Transverse colon (tissue), 4 donors: ENCODE data around the gene SLC34A1. TPM values are rescaled to one million over a fixed set of nuclear protein-coding genes. Genes with fewer than 3 reads are reported as not detected.

ENCODE experiments used
- DNase-seq: peaks from one replicate; pipeline ENCODE4 v3.0.0-alpha.2; 2019
- H3K27ac ChIP-seq, 4 donors: fragments of 200-600 bp; sonication (generic); 2 replicates each; pipeline ENCODE4 v1.5.1; 2016 to 2018; ENCODE audit warnings: inconsistent platforms in 4 of 4
- H3K27me3 ChIP-seq: fragments of 200-600 bp; sonication (generic); 2 replicates; pipeline ENCODE4 v1.5.1; 2017; ENCODE audit warnings: inconsistent platforms
- H3K36me3 ChIP-seq, 4 donors: fragments of 200-600 bp; sonication (generic); 2 replicates each; pipeline ENCODE4 v1.5.1; 2017 to 2019; ENCODE audit warnings: inconsistent platforms in 4 of 4
- H3K4me1 ChIP-seq, 4 donors: fragments of 200-600 bp; sonication (generic); 2 replicates each; pipeline ENCODE4 v1.5.1; 2017 to 2020; ENCODE audit warnings: inconsistent platforms in 4 of 4
- H3K4me3 ChIP-seq, 4 donors: fragments of 200-600 bp; sonication (generic); 1 replicate in 1 of 4; 2 replicates in 3 of 4; pipeline versions ENCODE4 v1.5.1 to v1.6.1; 2017 to 2019; ENCODE audit warnings: inconsistent platforms in 4 of 4
- H3K9me3 ChIP-seq, 2 donors: fragments of 200-600 bp; sonication (generic); 2 replicates each; pipeline ENCODE4 v1.5.1; 2017 to 2019; ENCODE audit warnings: inconsistent platforms in 2 of 2
- EP300 ChIP-seq: sonication (generic); formaldehyde crosslinking; IDR thresholded peaks from one replicate; pipeline ENCODE4 v1.6.1; 2017; ENCODE audit warnings: antibody characterized with exemption, low read depth
- POLR2A ChIP-seq: fragments of 450-650 bp; IDR thresholded peaks from one replicate; pipeline ENCODE4 v1.6.1; 2016; ENCODE audit warnings: antibody characterized with exemption, mild to moderate bottlenecking, moderate library complexity
- POLR2AphosphoS5 ChIP-seq, 3 donors: sonication (generic); formaldehyde crosslinking; IDR thresholded peaks; one replicate each; pipeline ENCODE4 v1.6.1; 2016; ENCODE audit warnings: antibody characterized with exemption in 3 of 3
- WGBS, 2 donors: methylation state at CpG; one replicate each; pipeline ENCODE4 v1.1.5; 2018; ENCODE audit warnings: low coverage in 1 of 2; 5-methylcytosine and 5-hydroxymethylcytosine counted together
- in situ Hi-C, 4 donors: fragments of 200-750 bp; cut with MboI; loops; one replicate each; pipeline versions ENCODE4 v1.15.0 to v1.15.1; 2017; ENCODE audit warnings: low sequenced_read_pairs in 3 of 4, low pct_ligation_motif_present in 1 of 4, low pct_unique_long_range_greater_than_20kb in 1 of 4
- intact Hi-C: fragments of 100-400 bp; cut with DNase I; formaldehyde crosslinking; loops from one replicate; pipeline ENCODE4 v1.15.1; 2023; ENCODE audit warnings: low total_unique reads
- total RNA-seq, 4 donors: library from RNA; depleted of rRNA; stranded (reverse); fragments of >200 nt; gene quantifications; one replicate each; pipeline ENCODE4 v1.1.0, GENCODE V29; 2016
- TF ChIP-seq, protein P1 (sequence below), 5 experiments: fragments of 200-600 bp in 3 of 5; fragments of 450-650 bp in 2 of 5; sonication (generic) in 3 of 5; IDR thresholded peaks; 1 replicate in 2 of 5; 2 replicates in 3 of 5; pipeline ENCODE4 v1.5.1; 2016 to 2017; ENCODE audit warnings: antibody characterized with exemption in 5 of 5, inconsistent platforms in 3 of 5, mild to moderate bottlenecking in 2 of 5, moderate library complexity in 1 of 5

Gene SLC34A1
- total RNA-seq, 4 donors from 2014 or later = 0.55 TPM; not detected in 3

DNA sequence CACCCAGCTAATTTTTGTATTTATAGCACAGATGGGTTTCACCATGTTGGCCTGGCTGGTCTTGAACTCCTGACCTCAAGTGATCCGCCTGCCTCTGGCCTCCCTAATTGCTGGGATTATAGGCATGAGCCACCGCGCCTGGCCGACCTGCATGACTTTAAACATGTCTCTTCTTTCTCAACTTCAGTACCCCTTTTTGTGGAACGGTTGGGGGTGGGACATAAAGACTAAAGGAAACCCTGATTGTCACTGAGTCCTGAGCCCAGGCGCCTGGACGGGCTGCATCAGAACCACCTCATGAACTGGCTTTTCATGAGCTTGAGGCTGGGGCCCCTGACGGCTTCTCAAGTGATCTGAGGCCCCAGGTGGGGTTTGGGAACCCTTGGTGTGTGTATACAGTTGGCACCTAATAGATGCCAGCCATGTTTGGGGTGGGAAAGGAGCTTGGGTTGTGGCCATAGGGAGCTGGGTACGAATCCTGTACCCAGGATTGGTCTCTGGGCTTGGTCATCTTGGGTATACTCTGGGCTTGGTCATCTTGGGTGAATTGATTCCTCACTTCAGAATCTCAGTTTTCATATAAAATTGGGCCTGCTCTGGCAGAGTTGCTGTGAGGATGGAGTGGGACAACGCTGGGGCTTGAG is 44.5 kb downstream of the SLC34A1 start:
- in situ Hi-C loops = no loop called here

DNA sequence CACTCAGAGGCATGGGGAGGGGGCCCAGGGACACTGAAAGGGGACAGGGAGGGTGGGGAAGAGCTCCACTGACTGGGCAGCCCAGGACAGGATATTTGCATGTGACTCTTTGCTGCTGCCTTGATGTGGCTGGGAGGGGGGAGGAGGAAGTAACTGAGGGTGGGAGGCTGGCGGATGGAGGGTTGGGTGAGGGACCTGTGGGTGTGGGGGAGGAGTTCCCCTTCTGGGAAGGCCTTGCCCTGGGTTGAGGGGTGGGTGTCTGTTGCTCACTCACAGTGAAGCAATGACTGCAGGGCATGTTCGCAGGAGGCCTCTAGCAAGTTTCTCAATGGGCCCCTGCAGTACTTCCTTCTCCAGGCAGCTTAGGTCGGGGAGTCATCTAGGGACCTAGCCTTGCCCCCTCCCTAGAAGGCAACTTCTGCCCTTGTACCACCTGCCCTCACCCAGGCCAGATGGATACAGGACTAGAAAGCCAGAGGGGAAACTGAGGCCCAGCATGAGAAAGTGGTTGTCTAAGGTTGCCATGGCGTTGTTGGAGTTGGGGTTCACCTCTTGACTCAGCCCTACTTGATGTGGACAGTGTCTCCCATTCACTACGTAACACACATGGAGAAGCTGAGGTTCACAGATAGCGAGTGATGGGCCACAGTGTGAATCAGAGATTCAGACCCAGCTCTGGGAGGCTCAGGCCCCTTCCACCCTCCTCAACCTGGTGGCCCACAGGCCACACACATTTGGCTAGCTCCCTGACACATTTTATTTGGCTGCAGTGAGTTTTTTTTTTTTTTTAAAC is 45.2 kb downstream of the SLC34A1 start:
- H3K9me3 ChIP-seq = no peaks in the 10 kb centered on the region
- peaks cover 34 to 48% (median 36%) of the 10 kb centered on the region in 4 donors for H3K4me1 ChIP-seq
- in situ Hi-C loops = no loop called here
- intact Hi-C loops = no loop called here
- H3K27ac ChIP-seq = peak overlapping the region; percentile 90 to 97 (median 96)
- H3K4me3 ChIP-seq = no peak overlapping the region
- H3K36me3 ChIP-seq = peaks cover 0 to 21% (median 12%) of the 10 kb centered on the region in 4 donors
- 79% methylated on average over 6 of the region's 6 CpGs; no CpG with 5 or more reads in 1 of the 2 donors for WGBS, 2 donors
- no peaks in the 10 kb centered on the region for H3K27me3 ChIP-seq
- peak; percentile 82 for DNase-seq
- TF ChIP-seq EP300 (no peak), POLR2A (no peak), POLR2AphosphoS5 (IDR thresholded peaks at IDR 0.05) (no peak)
- TF ChIP-seq, protein P1, sequence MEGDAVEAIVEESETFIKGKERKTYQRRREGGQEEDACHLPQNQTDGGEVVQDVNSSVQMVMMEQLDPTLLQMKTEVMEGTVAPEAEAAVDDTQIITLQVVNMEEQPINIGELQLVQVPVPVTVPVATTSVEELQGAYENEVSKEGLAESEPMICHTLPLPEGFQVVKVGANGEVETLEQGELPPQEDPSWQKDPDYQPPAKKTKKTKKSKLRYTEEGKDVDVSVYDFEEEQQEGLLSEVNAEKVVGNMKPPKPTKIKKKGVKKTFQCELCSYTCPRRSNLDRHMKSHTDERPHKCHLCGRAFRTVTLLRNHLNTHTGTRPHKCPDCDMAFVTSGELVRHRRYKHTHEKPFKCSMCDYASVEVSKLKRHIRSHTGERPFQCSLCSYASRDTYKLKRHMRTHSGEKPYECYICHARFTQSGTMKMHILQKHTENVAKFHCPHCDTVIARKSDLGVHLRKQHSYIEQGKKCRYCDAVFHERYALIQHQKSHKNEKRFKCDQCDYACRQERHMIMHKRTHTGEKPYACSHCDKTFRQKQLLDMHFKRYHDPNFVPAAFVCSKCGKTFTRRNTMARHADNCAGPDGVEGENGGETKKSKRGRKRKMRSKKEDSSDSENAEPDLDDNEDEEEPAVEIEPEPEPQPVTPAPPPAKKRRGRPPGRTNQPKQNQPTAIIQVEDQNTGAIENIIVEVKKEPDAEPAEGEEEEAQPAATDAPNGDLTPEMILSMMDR (IDR thresholded peaks at IDR 0.05) = no peak

More for the DNA sequence above, 44.5 kb downstream of the SLC34A1 start:
- H3K27me3 ChIP-seq = no peaks in the 10 kb centered on the region
- H3K36me3 ChIP-seq = peaks cover 0 to 14% (median 7%) of the 10 kb centered on the region in 4 donors
- intact Hi-C loops = no loop called here
- DNase-seq = no peak
- H3K27ac ChIP-seq = peak overlapping the region; percentile 90 to 97 (median 96)
- WGBS, 2 donors = 82% methylated on average over 10 of the region's 10 CpGs; no CpG with 5 or more reads in 1 of the 2 donors
- H3K9me3 ChIP-seq = no peaks in the 10 kb centered on the region
- peaks cover 34 to 48% (median 36%) of the 10 kb centered on the region in 4 donors for H3K4me1 ChIP-seq
- TF ChIP-seq, protein P1 (IDR thresholded peaks at IDR 0.05) = no peak
- TF ChIP-seq POLR2AphosphoS5 (IDR thresholded peaks at IDR 0.05) (no peak), POLR2A (no peak), EP300 (no peak)
- H3K4me3 ChIP-seq = peak overlapping the region in 2 of 4 donors; percentile 74 to 93

DNA sequence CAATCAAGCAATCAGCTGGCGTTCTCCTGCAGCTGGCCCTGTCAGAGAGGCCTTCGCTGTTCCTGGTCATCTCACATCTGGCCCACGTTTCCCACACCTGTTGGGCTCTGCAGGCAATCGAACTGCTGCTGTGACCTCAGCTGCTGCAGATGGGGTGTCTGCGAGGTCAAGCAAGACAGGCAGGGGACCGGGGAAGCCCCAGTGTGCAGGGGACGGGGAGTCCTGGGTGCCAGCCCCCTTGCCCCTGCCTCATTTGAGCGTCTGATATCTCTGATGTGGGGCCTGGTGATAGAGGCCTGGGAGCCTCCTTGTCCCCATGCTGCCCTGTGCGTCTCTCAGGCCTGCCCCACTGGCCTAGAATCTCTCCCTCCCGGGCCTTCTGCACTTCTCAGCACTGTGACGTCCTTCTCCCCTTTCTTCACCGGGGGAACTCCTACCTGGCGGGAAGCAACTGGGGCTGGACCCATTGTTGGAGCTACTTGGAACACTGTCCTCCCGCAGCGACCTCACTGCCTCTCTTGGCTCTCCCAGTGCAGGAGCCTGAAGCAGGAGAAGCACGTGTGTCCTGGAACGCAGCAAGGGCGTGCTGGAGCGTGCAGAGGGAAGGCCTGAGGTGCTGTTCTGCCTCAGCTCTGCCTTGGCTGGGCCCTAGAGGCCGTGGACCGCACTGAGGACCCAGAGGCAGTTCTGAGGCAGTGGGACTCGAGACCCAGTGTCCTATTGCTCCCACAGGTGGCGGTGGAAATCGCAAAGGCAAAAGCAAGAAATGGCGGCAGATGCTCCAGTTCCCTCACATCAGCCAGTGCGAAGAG is 46.1 kb downstream of the SLC34A1 start:
- H3K4me3 ChIP-seq = no peak overlapping the region
- peak overlapping the region; percentile 51 to 97 (median 92) for H3K27ac ChIP-seq
- no peaks in the 10 kb centered on the region for H3K27me3 ChIP-seq
- H3K4me1 ChIP-seq = peaks cover 33 to 43% (median 34%) of the 10 kb centered on the region in 4 donors
- H3K36me3 ChIP-seq = peaks cover 0 to 29% (median 16%) of the 10 kb centered on the region in 4 donors
- H3K9me3 ChIP-seq = no peaks in the 10 kb centered on the region
- in situ Hi-C loops = no loop called here
- intact Hi-C loops = no loop called here
- peak; percentile 66 for DNase-seq
- no peak for TF ChIP-seq EP300
- peak in 1 of 3 donors; percentile 55 for TF ChIP-seq POLR2AphosphoS5 (IDR thresholded peaks at IDR 0.05)
- TF ChIP-seq, protein P1 (IDR thresholded peaks at IDR 0.05) = no peak
- no peak for TF ChIP-seq POLR2A
- 92% methylated on average over 21 of the region's 26 CpGs; no CpG with 5 or more reads in 1 of the 2 donors for WGBS, 2 donors
